B cell (primary cell): Measurements from ENCODE around the gene LPCAT3. TPM values are rescaled to one million over a fixed set of nuclear protein-coding genes. Genes with fewer than 3 reads are reported as not detected.

Experiments
- ATAC-seq: fragments of 200-7000 bp; cut with Tn5 transposase; one replicate; pipeline ENCODE4 v1.10.0; 2021; ENCODE audit warnings: low read depth, mild to moderate bottlenecking, moderate number of reproducible peaks, moderate library complexity
- CTCF ChIA-PET: fragments of 350-600 bp; sonication (Branson Sonifier 250); formaldehyde crosslinking; loops from one replicate; lab custom pipeline; 2021; ENCODE audit warnings: antibody characterized with exemption, inconsistent platforms; lab: Charles Lee
- POLR2A ChIA-PET: fragments of 350-600 bp; sonication (Branson Sonifier 250); formaldehyde crosslinking; loops from one replicate; lab custom pipeline; 2021; ENCODE audit warnings: antibody characterized with exemption; lab: Charles Lee
- DNase-seq: peaks from one replicate; pipeline ENCODE4 v3.0.0; 2013
- H2AFZ ChIP-seq: 2 replicates; pipeline ENCODE4 v1.6.1; 2012; ENCODE audit warnings: mild to moderate bottlenecking, low read depth, low read length; ENCODE audit not compliant: insufficient read depth, poor library complexity, severe bottlenecking
- H3K27ac ChIP-seq, 2 donors: 1 replicate in 1 of 2; 2 replicates in 1 of 2; pipeline ENCODE4 v1.5.1; 2012 to 2013; ENCODE audit warnings: low read length in 2 of 2, mild to moderate bottlenecking in 2 of 2, moderate library complexity in 1 of 2
- H3K27me3 ChIP-seq, 4 experiments: fragments of 200-600 bp in 1 of 4; sonication (generic) in 1 of 4; replicated peaks in 1 of 4; 1 replicate in 2 of 4; 2 replicates in 2 of 4; pipeline versions ENCODE4 v1.6.1 to v1.7.0; 2013 to 2016; ENCODE audit warnings: low read length in 3 of 4, mild to moderate bottlenecking in 2 of 4, mixed read lengths in 1 of 4, moderate library complexity in 1 of 4; ENCODE audit not compliant: insufficient read depth in 4 of 4, control insufficient read depth in 3 of 4; ENCODE audit errors: control extremely low read depth in 1 of 4
- H3K36me3 ChIP-seq, 2 experiments: replicated peaks in 1 of 2; 1 replicate in 1 of 2; 2 replicates in 1 of 2; pipeline versions ENCODE4 v1.6.1 to v1.7.1; 2013; ENCODE audit warnings: low read length in 1 of 2; ENCODE audit not compliant: insufficient read depth in 2 of 2, control insufficient read depth in 1 of 2; ENCODE audit errors: control extremely low read depth in 1 of 2, extremely low read depth in 1 of 2
- H3K4me1 ChIP-seq, 2 donors: fragments of 200-600 bp in 1 of 2; sonication (generic) in 1 of 2; 1 replicate in 1 of 2; 2 replicates in 1 of 2; pipeline versions ENCODE4 v1.5.1 to v1.6.1; 2013 to 2017; ENCODE audit warnings: low read length in 2 of 2; ENCODE audit not compliant: control insufficient read depth in 2 of 2, insufficient read depth in 2 of 2
- H3K4me2 ChIP-seq: replicated peaks from 2 replicates; pipeline ENCODE3; 2012; ENCODE audit warnings: mild to moderate bottlenecking, low read depth, low read length; ENCODE audit not compliant: poor library complexity, severe bottlenecking
- H3K4me3 ChIP-seq, 5 experiments: fragments of 200-600 bp in 1 of 5; sonication (generic) in 1 of 5; 1 replicate in 3 of 5; 2 replicates in 2 of 5; pipeline versions ENCODE4 v1.5.1 to v1.7.0; 2011 to 2016; ENCODE audit warnings: low read length in 4 of 5, mild to moderate bottlenecking in 4 of 5, low read depth in 2 of 5, control low read depth in 1 of 5, moderate library complexity in 1 of 5; ENCODE audit not compliant: insufficient read depth in 1 of 5; ENCODE audit errors: control extremely low read depth in 1 of 5, extremely low read depth in 1 of 5
- H3K79me2 ChIP-seq: fragments of 200-600 bp; sonication (generic); one replicate; pipeline ENCODE4 v1.6.0; 2016; ENCODE audit warnings: low read length; ENCODE audit not compliant: control insufficient read depth, insufficient read depth
- H3K9ac ChIP-seq: fragments of 200-600 bp; sonication (generic); 2 replicates; pipeline ENCODE4 v1.6.1; 2017; ENCODE audit warnings: mild to moderate bottlenecking, low read length, moderate library complexity
- H3K9me3 ChIP-seq, 3 donors: one replicate each; pipeline versions ENCODE4 v1.6.1 to v1.7.1; 2013; ENCODE audit warnings: low read length in 2 of 3; ENCODE audit not compliant: control insufficient read depth in 2 of 3, insufficient read depth in 1 of 3; ENCODE audit errors: control extremely low read depth in 1 of 3
- H4K20me1 ChIP-seq: 2 replicates; pipeline ENCODE4 v1.6.0; 2012; ENCODE audit warnings: mild to moderate bottlenecking, low read length; ENCODE audit not compliant: insufficient read depth, control insufficient read depth, poor library complexity, severe bottlenecking
- H3K27ac Mint-ChIP-seq: one replicate; pipeline ENCODE4 v1.8.0; 2021; ENCODE audit warnings: mixed read lengths
- H3K27me3 Mint-ChIP-seq: one replicate; pipeline ENCODE4 v1.8.0; 2021; ENCODE audit warnings: mixed read lengths
- H3K4me1 Mint-ChIP-seq: one replicate; pipeline ENCODE4 v1.8.0; 2021; ENCODE audit warnings: mixed read lengths
- H3K4me3 Mint-ChIP-seq: one replicate; pipeline ENCODE4 v1.8.0; 2021; ENCODE audit warnings: mixed read lengths
- H3K9me3 Mint-ChIP-seq: one replicate; pipeline ENCODE4 v1.8.0; 2022; ENCODE audit warnings: mixed read lengths; ENCODE audit not compliant: insufficient read depth
- CTCF ChIP-seq: fragments of 200-600 bp; IDR thresholded peaks from one replicate; pipeline ENCODE4 v1.8.0; 2022; ENCODE audit warnings: antibody characterized with exemption, mild to moderate bottlenecking
- EZH2 ChIP-seq: IDR thresholded peaks from 2 replicates; pipeline ENCODE4 v1.6.1; 2012; ENCODE audit warnings: borderline replicate concordance, low read depth, mild to moderate bottlenecking, moderate library complexity, low read length; ENCODE audit not compliant: insufficient read depth, poor library complexity, severe bottlenecking
- WGBS: methylation state at CpG from one replicate; pipeline ENCODE4 v1.1.5; 2013; ENCODE audit warnings: missing lambda C conversion rate; ENCODE audit not compliant: insufficient coverage; 5-methylcytosine and 5-hydroxymethylcytosine counted together
- intact Hi-C: fragments of 100-400 bp; cut with micrococcal nuclease; formaldehyde crosslinking; loops from one replicate; pipeline ENCODE4 v1.10.0; 2022
- polyA plus RNA-seq: library from polyadenylated mRNA; depleted of rRNA; stranded (reverse); fragments of >200 nt; gene quantifications from 2 replicates; pipeline ENCODE4 v1.2.3, GENCODE V29; 2012
- total RNA-seq, 2 donors: library from RNA; stranded (reverse); fragments of 120-200 nt in 1 of 2; gene quantifications; 1 replicate in 1 of 2; 2 replicates in 1 of 2; pipeline versions ENCODE4 v1.2.3 to v1.2.4, GENCODE V29; 2013 to 2022

The LPCAT3 gene
- total and polyA plus RNA-seq, 2 donors (not counting 1 experiment from before 2014, with no cell fraction given) = 17.6 to 26.2 TPM

- Mint-ChIP-seq H3K27ac (peak overlapping the region; percentile 98), H3K4me1 (peaks cover 81% of the 10 kb centered on the region), H3K9me3 (no peaks in the 10 kb centered on the region), H3K27me3 (no peaks in the 10 kb centered on the region), H3K4me3 (peak overlapping the region; percentile 91)
- POLR2A ChIA-PET = interaction anchor here (1.0 to 18.2 kb wide), 2 partner anchors 17 to 92 kb away, joined by 3 to 662 read pairs; partner anchors contain the start of genes C12orf57, PTPN6 and RNU7-1
- CTCF ChIA-PET = interaction anchor here (0.6 to 13.5 kb wide), 8 partner anchors 16 to 151 kb away, joined by 3 to 944 read pairs (median 4); partner anchors contain the start of genes C12orf57, LPCAT3, PTPN6 and RNU7-1
- no peaks in the 10 kb centered on the region for H3K27me3 ChIP-seq
- peak overlapping the region; percentile 92 for H3K4me2 ChIP-seq
- no peak for DNase-seq
- intact Hi-C loops = loop anchor here (1.0 to 2.0 kb wide), 2 partner anchors 17 to 93 kb away; partner anchors contain the start of gene C12orf57
- H3K79me2 ChIP-seq = peaks cover 36% of the 10 kb centered on the region
- H4K20me1 ChIP-seq = peaks cover 6% of the 10 kb centered on the region
- no peak for TF ChIP-seq CTCF
- TF ChIP-seq EZH2 = no peak
- H3K9ac ChIP-seq = no peak overlapping the region
- no peaks in the 10 kb centered on the region for H3K9me3 ChIP-seq
- WGBS = 20% methylated on average over 11 of the region's 16 CpGs
- H3K36me3 ChIP-seq = peaks cover 0 to 69% of the 10 kb centered on the region in 2 experiments
- H3K27ac ChIP-seq = peak overlapping the region; percentile 95 to 99
- peaks cover 78 to 85% of the 10 kb centered on the region in 2 donors for H3K4me1 ChIP-seq
- H3K4me3 ChIP-seq = peak overlapping the region in 1 of 5 experiments; percentile 4
- H2AFZ ChIP-seq = no peak overlapping the region
- no peak for ATAC-seq
Observed at GRCh38 chr12:6961695-6962284, 56.5 kb downstream of the LPCAT3 start.

DNA sequence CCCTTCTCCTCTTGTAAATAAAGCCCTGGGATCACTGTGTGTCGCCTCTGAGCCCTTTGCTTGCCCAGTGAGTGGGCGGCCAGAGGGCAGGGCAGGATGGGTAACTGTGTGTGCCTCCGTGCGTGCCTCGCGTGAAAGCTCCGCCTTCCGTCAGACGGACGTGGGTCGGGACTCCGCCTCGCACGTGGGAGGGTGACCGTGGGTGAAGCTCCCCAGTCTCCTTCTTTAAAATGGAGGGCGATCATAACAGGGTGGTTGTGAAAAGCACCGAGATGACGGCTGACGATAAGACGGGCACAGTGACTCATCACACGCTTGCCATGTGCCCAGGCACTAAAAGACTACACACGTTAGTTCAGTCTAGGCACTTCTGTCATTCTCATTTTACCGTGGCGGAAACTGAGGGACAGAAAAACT lies 57.0 kb downstream of the LPCAT3 start:
- Histone ChIP-seq H3K9me3 (no peaks in the 10 kb centered on the region), H3K4me1 (peaks cover 83 to 90% of the 10 kb centered on the region in 2 donors), H3K36me3 (peaks cover 0 to 69% of the 10 kb centered on the region in 2 experiments), H3K4me3 (peak overlapping the region in 2 of 5 experiments; percentile 2 to 4), H3K4me2 (peak overlapping the region; percentile 92), H2AFZ (no peak overlapping the region), H3K9ac (peak overlapping the region; percentile 41), H3K79me2 (peaks cover 41% of the 10 kb centered on the region), H3K27me3 (no peaks in the 10 kb centered on the region), H4K20me1 (peaks cover 11% of the 10 kb centered on the region), H3K27ac (peak overlapping the region; percentile 95 to 99)
- Mint-ChIP-seq H3K9me3 (no peaks in the 10 kb centered on the region), H3K27me3 (no peaks in the 10 kb centered on the region), H3K27ac (peak overlapping the region; percentile 98), H3K4me3 (peak overlapping the region; percentile 91), H3K4me1 (peaks cover 86% of the 10 kb centered on the region)
- whole genome bisulfite sequencing = 13% methylated on average over 24 of the region's 24 CpGs
- ChIA-PET POLR2A (interaction anchor here (0.6 to 18.2 kb wide), 4 partner anchors 17 to 332 kb away, joined by 3 to 662 read pairs (median 5); partner anchors contain the start of genes C12orf57, PTPN6, RNU7-1 and SPSB2), CTCF (interaction anchor here (0.6 to 13.5 kb wide), 9 partner anchors 8 to 152 kb away, joined by 3 to 944 read pairs (median 5); partner anchors contain the start of genes C12orf57, LPCAT3, PTPN6 and RNU7-1)
- ATAC-seq = peak; percentile 44
- DNase-seq = peak; percentile 85
- intact Hi-C loops = loop anchor here (1.0 to 2.0 kb wide), 2 partner anchors 17 to 92 kb away; partner anchors contain the start of gene C12orf57
- TF ChIP-seq EZH2 = no peak
- TF ChIP-seq CTCF = no peak
